Neural progenitor cell (in vitro differentiated cells): ENCODE measurements around the gene PIP4K2A. TPM values are rescaled to one million over a fixed set of nuclear protein-coding genes. Genes with fewer than 3 reads are reported as not detected.

ENCODE experiments used
- DNase-seq: peaks from one replicate; pipeline ENCODE4 v3.0.0-alpha.2; 2016; ENCODE audit warnings: low spot score
- H2AFZ ChIP-seq: fragments of 200-600 bp; sonication (generic); replicated peaks from 2 replicates; pipeline ENCODE4 v1.6.1; 2016; ENCODE audit warnings: antibody characterized with exemption
- H3F3A ChIP-seq: fragments of 200-600 bp; sonication (generic); 2 replicates; pipeline ENCODE4 v1.6.1; 2016; ENCODE audit warnings: antibody characterized with exemption, low read depth
- H3K27ac ChIP-seq: fragments of 200-600 bp; sonication (generic); 2 replicates; pipeline ENCODE4 v1.5.1; 2016; ENCODE audit warnings: mild to moderate bottlenecking
- H3K27me3 ChIP-seq: fragments of 200-600 bp; sonication (generic); 2 replicates; pipeline ENCODE4 v1.6.1; 2016; ENCODE audit warnings: mild to moderate bottlenecking, moderate library complexity
- H3K36me3 ChIP-seq: fragments of 200-600 bp; sonication (generic); 2 replicates; pipeline ENCODE4 v1.5.1; 2016
- H3K4me1 ChIP-seq: fragments of 200-600 bp; sonication (generic); 2 replicates; pipeline ENCODE4 v1.6.1; 2016; ENCODE audit warnings: mixed run types
- H3K4me2 ChIP-seq: fragments of 200-600 bp; sonication (generic); 2 replicates; pipeline ENCODE4 v1.6.1; 2016
- H3K4me3 ChIP-seq: fragments of 200-600 bp; sonication (generic); 2 replicates; pipeline ENCODE4 v1.5.1; 2016
- H3K79me2 ChIP-seq: fragments of 200-600 bp; sonication (generic); 2 replicates; pipeline ENCODE4 v1.6.1; 2016; ENCODE audit warnings: low read depth
- H3K9ac ChIP-seq: fragments of 200-600 bp; sonication (generic); 2 replicates; pipeline ENCODE4 v1.6.1; 2016
- H3K9me3 ChIP-seq: fragments of 200-600 bp; sonication (generic); 2 replicates; pipeline ENCODE4 v1.5.1; 2016; ENCODE audit warnings: low read depth
- H4K20me1 ChIP-seq: fragments of 200-600 bp; sonication (generic); 2 replicates; pipeline ENCODE4 v1.6.1; 2016; ENCODE audit warnings: low read depth
- H3K27ac Mint-ChIP-seq: 3 replicates; pipeline ENCODE4 v1.8.0; 2021; ENCODE audit warnings: mixed read lengths
- H3K27me3 Mint-ChIP-seq: 2 replicates; pipeline ENCODE4 v1.8.0; 2022; ENCODE audit warnings: low read depth, mild to moderate bottlenecking, inconsistent platforms, moderate library complexity, mixed read lengths; ENCODE audit not compliant: insufficient read depth
- H3K36me3 Mint-ChIP-seq: 3 replicates; pipeline ENCODE4 v1.8.0; 2021; ENCODE audit warnings: mixed read lengths
- H3K4me1 Mint-ChIP-seq: 3 replicates; pipeline ENCODE4 v1.8.0; 2021; ENCODE audit warnings: mixed read lengths
- H3K4me3 Mint-ChIP-seq: 3 replicates; pipeline ENCODE4 v1.8.0; 2021; ENCODE audit warnings: mild to moderate bottlenecking, moderate library complexity, mixed read lengths
- H3K9me3 Mint-ChIP-seq: 3 replicates; pipeline ENCODE4 v1.8.0; 2020; ENCODE audit warnings: mixed read lengths
- CTCF ChIP-seq: fragments of 200-600 bp; sonication (generic); IDR thresholded peaks from 2 replicates; pipeline ENCODE4 v1.5.1; 2017; ENCODE audit warnings: antibody characterized with exemption, mild to moderate bottlenecking
- EZH2 ChIP-seq: fragments of 200-600 bp; sonication (generic); IDR thresholded peaks from 2 replicates; pipeline ENCODE4 v1.6.1; 2017; ENCODE audit warnings: antibody characterized with exemption, mild to moderate bottlenecking, moderate library complexity
- EZH2phosphoT487 ChIP-seq: fragments of 200-600 bp; sonication (generic); IDR thresholded peaks from 2 replicates; pipeline ENCODE4 v1.6.1; 2017; ENCODE audit warnings: antibody characterized with exemption
- total RNA-seq: library from RNA; depleted of rRNA; stranded (reverse); fragments of >200 nt; gene quantifications from 2 replicates; pipeline ENCODE4 v1.2.3, GENCODE V29; 2015; ENCODE audit warnings: low replicate concordance

PIP4K2A gene
- total RNA-seq, 1 donor from 2014 or later, result 37.6 TPM

GRCh38 chr10:22676435-22676834 lies 37.9 kb downstream of the PIP4K2A start:
- Histone ChIP-seq H3K4me3 (no peak overlapping the region), H4K20me1 (peaks cover 2% of the 10 kb centered on the region), H3K9ac (no peak overlapping the region), H3K79me2 (peaks cover 94% of the 10 kb centered on the region), H3K27me3 (no peaks in the 10 kb centered on the region), H3K4me2 (no peak overlapping the region), H3F3A (no peaks in the 10 kb centered on the region), H3K36me3 (no peaks in the 10 kb centered on the region), H3K4me1 (peaks cover 17% of the 10 kb centered on the region), H2AFZ (no peak overlapping the region), H3K27ac (no peak overlapping the region), H3K9me3 (no peaks in the 10 kb centered on the region)
- Mint-ChIP-seq H3K36me3 (no peaks in the 10 kb centered on the region), H3K27me3 (no peaks in the 10 kb centered on the region), H3K4me1 (peaks cover 27% of the 10 kb centered on the region), H3K9me3 (peaks cover 2% of the 10 kb centered on the region), H3K27ac (no peak overlapping the region), H3K4me3 (no peak overlapping the region)
- TF ChIP-seq EZH2 (no peak), CTCF (no peak), EZH2phosphoT487 (no peak)
- no peak for DNase-seq

- Histone ChIP-seq H3K36me3 (no peaks in the 10 kb centered on the region), H3K4me1 (peaks cover 4% of the 10 kb centered on the region), H3K4me3 (no peak overlapping the region), H3K79me2 (peaks cover 91% of the 10 kb centered on the region), H3K27me3 (no peaks in the 10 kb centered on the region), H3K27ac (no peak overlapping the region), H3F3A (no peaks in the 10 kb centered on the region), H3K4me2 (no peak overlapping the region), H4K20me1 (peaks cover 7% of the 10 kb centered on the region), H3K9me3 (no peaks in the 10 kb centered on the region), H3K9ac (no peak overlapping the region), H2AFZ (no peak overlapping the region)
- H3K9me3 Mint-ChIP-seq, result peaks cover 2% of the 10 kb centered on the region
- H3K4me3 Mint-ChIP-seq, result no peak overlapping the region
- peaks cover 30% of the 10 kb centered on the region for H3K4me1 Mint-ChIP-seq
- no peak for DNase-seq
- no peak for TF ChIP-seq EZH2phosphoT487
- H3K36me3 Mint-ChIP-seq, result no peaks in the 10 kb centered on the region
- H3K27ac Mint-ChIP-seq, result no peak overlapping the region
- no peaks in the 10 kb centered on the region for H3K27me3 Mint-ChIP-seq
These were observed 39.8 kb downstream of the PIP4K2A start for GRCh38 chr10:22674573-22674930.

DNA sequence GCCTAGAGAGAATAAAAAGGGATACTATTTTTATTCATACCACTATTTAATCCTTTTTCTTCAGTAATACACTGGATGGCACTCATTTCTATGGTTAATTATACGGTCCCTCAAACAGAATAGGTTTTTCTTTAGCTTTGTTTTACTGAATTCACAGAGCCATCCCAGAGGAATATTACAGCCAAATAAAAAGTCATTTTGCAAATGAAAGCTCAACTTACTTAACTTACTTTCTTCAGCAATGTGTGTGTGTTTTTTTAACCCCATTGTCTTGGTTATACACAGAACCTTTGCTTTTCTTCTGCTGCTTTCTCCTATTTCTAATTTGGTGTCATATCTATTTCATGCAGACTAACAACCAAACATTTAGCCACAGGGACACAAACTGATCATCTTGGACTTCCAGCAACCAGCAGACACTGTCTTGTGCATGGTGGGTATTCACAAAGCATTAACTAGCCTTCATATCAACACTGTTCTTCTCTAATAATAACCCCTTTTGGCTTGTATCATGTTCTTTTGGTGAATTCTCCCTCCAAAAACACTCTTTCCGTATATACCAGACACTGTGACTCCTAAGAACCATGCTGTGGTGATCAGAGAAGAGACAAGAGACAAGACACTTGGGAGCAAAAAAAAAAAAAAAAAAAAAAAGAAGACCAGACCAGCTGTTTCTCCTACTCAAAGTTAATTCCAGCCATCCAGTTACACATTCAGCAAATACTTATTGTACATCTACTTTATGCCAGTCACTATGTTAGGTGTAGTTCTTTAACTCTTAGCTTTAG lies 40.4 kb downstream of the PIP4K2A start:
- Mint-ChIP-seq H3K4me3 (no peak overlapping the region), H3K9me3 (peaks cover under 1% of the 10 kb centered on the region), H3K36me3 (no peaks in the 10 kb centered on the region), H3K4me1 (peaks cover 30% of the 10 kb centered on the region), H3K27me3 (no peaks in the 10 kb centered on the region), H3K27ac (no peak overlapping the region)
- peaks cover 91% of the 10 kb centered on the region for H3K79me2 ChIP-seq
- no peak overlapping the region for H3K4me3 ChIP-seq
- H3K27me3 ChIP-seq, result no peaks in the 10 kb centered on the region
- no peaks in the 10 kb centered on the region for H3K36me3 ChIP-seq
- H2AFZ ChIP-seq, result no peak overlapping the region
- no peak for DNase-seq
- H3K27ac ChIP-seq, result peak overlapping the region; percentile 61
- no peak overlapping the region for H3K9ac ChIP-seq
- H3K4me2 ChIP-seq, result no peak overlapping the region
- peaks cover 12% of the 10 kb centered on the region for H4K20me1 ChIP-seq
- no peaks in the 10 kb centered on the region for H3K9me3 ChIP-seq
- no peaks in the 10 kb centered on the region for H3F3A ChIP-seq
- H3K4me1 ChIP-seq, result no peaks in the 10 kb centered on the region
- TF ChIP-seq EZH2, result no peak
- TF ChIP-seq EZH2phosphoT487, result no peak
- no peak for TF ChIP-seq CTCF

DNA sequence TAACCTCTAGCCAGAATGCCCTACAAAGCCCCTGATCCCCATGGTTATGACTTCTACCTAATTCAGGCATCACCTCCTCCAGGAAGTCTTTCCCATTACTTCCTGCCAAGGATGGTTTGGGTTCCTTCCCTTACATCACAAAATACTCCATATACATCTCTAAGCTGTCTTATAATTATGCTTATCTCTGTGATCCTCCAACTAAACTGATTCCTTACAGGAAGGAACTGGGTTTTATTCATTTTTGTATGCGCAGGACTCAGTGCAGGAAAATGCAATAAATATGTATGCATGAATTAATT lies 41.3 kb downstream of the PIP4K2A start:
- H3K4me1 Mint-ChIP-seq, result peaks cover 32% of the 10 kb centered on the region
- peak overlapping the region; percentile 53 for H3K27ac Mint-ChIP-seq
- TF ChIP-seq EZH2 (no peak), CTCF (no peak), EZH2phosphoT487 (no peak)
- Histone ChIP-seq H4K20me1 (peaks cover 21% of the 10 kb centered on the region), H3K4me1 (no peaks in the 10 kb centered on the region), H3K36me3 (no peaks in the 10 kb centered on the region), H3K79me2 (peaks cover 91% of the 10 kb centered on the region), H3K4me2 (no peak overlapping the region), H3K27ac (no peak overlapping the region), H3F3A (peaks cover 8% of the 10 kb centered on the region), H3K27me3 (no peaks in the 10 kb centered on the region), H3K4me3 (no peak overlapping the region), H2AFZ (no peak overlapping the region), H3K9me3 (no peaks in the 10 kb centered on the region), H3K9ac (no peak overlapping the region)
- H3K36me3 Mint-ChIP-seq, result no peaks in the 10 kb centered on the region
- DNase-seq, result no peak
- no peaks in the 10 kb centered on the region for H3K9me3 Mint-ChIP-seq
- no peaks in the 10 kb centered on the region for H3K27me3 Mint-ChIP-seq
- no peak overlapping the region for H3K4me3 Mint-ChIP-seq
